GM12874 (cell line): ENCODE data around the gene TBC1D14.

ENCODE experiments used
- TF ChIP-seq, protein P1 (sequence below): IDR thresholded peaks from 2 replicates; pipeline ENCODE4 v1.5.1; 2011; ENCODE audit warnings: low read depth, mild to moderate bottlenecking, control low read depth, low read length, moderate library complexity; ENCODE audit not compliant: insufficient read depth

The TBC1D14 gene

DNA sequence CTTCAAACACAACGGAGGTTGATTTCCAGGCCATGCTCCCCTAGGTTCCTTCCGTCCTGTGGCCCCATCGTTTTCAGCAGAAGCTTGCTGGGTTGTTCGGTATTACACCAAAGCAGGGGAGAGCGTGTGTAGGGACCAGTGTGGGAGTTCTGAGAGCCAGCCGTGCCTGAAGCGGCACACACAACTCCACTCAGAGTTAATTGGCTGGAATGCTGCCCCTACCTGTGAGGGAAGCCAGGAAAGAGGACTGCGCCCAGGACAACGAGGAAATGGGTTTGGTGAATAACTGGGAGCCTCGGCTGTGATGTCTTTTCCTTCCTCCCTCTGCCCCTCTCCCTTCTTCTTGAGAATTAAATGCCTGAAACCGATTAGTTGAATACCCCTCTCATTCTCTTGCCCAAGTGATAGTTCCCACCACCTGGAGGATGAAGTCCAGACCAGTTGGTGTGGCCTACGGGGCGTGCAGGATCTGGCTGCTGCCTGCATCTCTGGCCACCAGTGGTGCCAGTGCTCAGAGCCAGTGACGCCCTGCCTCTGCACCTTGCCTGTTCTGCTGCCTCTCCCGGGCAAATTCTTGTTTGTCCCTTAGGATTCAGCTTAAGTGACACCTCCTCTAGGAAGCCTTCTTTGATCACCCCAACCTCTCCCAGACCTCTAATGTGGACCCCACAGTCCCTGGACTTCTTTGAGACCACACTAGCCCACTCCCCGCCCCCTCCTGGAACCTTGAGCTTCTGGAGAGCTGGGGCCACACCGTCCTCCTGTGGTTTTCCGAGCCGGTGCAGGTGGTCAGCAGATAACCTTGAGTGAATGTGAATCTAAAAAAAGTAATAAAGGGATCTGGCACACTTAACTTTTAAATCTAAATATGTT is 33.6 kb downstream of the TBC1D14 start:
- TF ChIP-seq, protein P1, sequence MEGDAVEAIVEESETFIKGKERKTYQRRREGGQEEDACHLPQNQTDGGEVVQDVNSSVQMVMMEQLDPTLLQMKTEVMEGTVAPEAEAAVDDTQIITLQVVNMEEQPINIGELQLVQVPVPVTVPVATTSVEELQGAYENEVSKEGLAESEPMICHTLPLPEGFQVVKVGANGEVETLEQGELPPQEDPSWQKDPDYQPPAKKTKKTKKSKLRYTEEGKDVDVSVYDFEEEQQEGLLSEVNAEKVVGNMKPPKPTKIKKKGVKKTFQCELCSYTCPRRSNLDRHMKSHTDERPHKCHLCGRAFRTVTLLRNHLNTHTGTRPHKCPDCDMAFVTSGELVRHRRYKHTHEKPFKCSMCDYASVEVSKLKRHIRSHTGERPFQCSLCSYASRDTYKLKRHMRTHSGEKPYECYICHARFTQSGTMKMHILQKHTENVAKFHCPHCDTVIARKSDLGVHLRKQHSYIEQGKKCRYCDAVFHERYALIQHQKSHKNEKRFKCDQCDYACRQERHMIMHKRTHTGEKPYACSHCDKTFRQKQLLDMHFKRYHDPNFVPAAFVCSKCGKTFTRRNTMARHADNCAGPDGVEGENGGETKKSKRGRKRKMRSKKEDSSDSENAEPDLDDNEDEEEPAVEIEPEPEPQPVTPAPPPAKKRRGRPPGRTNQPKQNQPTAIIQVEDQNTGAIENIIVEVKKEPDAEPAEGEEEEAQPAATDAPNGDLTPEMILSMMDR, result no peak

DNA sequence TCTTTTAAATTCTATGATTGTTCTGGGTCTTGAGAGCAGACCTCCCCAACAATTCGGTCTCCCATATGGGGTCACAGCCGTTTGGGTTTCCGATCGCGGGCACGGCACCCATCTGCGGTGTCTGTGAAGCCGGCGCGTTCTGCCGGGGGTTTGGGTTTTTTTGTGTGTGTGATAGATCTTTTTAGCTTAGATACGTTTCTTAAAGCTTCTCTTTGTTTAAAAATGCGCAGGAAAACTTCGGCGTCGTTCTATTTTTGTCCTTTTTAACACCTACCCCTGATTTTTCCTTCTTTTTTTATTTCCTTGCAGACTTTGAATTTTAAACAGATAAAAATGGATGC is 34.2 kb downstream of the TBC1D14 start:
- TF ChIP-seq, protein P1, result no peak

DNA sequence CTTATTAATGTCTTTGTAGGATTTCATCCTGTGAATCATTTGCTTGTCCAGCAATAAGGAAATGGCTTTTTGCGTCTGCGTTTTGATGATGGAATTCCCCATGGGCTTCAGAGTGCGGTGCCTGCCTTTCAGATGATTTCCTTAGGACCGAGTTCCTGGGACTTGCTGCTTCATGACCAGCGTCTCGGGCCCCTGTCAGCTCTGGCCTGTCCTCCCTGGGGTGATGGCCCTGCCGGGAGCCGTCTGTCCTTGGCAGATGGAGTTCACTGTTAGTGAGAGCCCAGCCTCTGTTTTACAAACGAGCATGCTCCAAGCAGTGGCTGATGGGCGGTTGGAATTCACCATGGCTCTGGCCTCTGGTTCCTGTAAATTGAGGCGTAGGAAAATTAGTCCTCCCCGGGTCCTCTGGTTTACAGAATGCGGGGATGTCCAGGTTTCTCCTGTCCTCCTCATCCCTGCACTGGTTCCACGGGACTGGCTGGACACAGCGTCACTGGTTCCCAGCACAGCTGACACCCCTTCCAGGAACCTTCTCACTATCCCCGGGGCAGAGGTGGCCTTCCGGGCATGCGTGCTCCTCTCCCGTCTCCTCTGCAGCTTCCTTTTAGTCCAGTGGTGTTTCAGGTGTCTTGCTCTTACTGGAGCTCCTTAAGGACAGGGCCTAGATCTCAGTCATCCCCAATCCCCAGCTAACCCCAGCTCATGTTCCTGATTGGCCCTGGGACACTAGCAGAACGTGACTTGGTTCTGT is 34.9 kb downstream of the TBC1D14 start:
- TF ChIP-seq, protein P1, result no peak

DNA sequence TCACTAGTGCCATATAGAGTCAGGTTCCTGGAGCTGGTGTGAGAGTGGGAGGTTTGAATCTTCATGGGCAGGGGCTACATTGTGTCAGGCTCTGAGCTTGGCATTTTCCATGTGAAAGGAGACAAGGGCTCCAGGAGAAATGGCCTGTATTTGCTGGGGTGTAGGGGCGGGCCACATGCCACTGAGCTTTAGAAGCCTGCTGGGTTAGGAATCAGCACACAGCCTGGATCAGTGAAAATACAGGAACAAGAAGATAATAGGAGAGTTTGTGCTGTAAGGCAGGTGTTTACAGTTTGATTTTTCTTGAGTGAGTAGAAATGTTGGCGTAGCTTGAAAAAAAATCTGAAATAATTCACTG is 35.4 kb downstream of the TBC1D14 start:
- TF ChIP-seq, protein P1, result no peak

DNA sequence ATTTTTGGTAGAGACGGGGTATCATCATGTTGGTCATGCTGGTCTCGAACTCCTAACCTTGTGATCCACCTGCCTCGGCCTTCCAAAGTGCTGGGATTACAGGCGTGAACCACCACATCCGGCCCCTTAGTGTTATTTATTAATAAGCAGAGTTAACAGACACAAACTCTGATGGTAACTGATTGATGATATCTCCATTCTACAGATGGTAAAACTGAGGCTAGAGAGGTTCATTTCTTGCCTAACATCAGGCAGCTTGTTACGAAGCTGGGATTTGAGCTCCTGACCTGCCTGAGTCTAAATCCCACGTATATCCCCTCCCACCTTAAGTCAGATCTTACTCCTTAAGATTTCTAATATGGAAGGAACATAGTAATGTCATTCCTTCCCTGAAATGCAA is 36.9 kb downstream of the TBC1D14 start:
- TF ChIP-seq, protein P1, result no peak

DNA sequence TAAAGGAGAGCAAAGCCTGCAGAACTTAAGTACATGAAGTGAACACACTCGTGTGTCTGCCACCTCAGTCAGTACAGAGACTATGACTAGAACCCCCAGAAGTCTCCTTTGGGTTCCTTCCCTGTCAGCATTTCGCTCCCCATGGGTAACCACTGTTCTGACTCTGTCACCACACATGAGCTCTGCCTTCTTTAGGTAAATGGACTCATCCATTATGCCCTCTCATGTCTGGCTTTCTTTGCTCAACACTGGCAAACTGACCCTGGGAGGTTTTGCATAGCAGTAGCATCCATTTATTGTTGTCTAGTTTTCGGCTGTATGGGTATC is 38.5 kb downstream of the TBC1D14 start:
- TF ChIP-seq, protein P1, result no peak

DNA sequence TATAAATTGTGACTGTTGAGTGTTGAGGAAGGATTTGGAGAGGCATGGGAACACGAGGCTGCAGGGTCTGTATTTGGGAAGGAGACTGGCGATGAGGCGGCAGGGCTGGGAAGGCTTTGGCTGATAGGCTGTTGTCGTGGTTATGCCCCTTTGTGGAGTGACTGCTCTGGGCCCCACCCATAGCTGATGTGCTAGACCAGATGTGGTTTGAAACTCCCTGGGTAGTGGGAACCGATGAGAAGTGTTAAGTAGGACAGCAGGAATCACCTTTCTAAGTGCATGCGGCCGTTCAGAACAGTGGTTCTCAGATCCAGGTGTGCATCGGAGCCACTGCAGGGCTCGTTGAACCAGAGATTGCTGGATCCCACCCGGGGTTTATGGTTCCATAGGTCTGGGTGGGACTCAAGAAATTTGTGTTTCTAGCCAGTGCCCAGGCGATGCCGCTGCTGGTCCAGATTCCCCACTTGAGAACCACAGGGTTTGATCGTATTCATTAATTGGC is 42.3 kb downstream of the TBC1D14 start:
- TF ChIP-seq, protein P1, result no peak
